Type B pancreatic cell (in vitro differentiated cells): Measurements from ENCODE around the gene MYO3B. TPM values are rescaled to one million over a fixed set of nuclear protein-coding genes. Genes with fewer than 3 reads are reported as not detected.

Experiments used
- DNase-seq: peaks from one replicate; pipeline ENCODE4 v3.0.0; 2021; ENCODE audit warnings: mixed read lengths; ENCODE audit not compliant: unreplicated experiment; ENCODE audit errors: extremely low spot score
- H3K27ac Mint-ChIP-seq: 2 replicates; pipeline ENCODE4 v1.8.0; 2021; ENCODE audit warnings: mild to moderate bottlenecking, mixed read lengths
- H3K27me3 Mint-ChIP-seq: 2 replicates; pipeline ENCODE4 v1.8.0; 2021; ENCODE audit warnings: mixed read lengths
- H3K36me3 Mint-ChIP-seq: 2 replicates; pipeline ENCODE4 v1.8.0; 2021; ENCODE audit warnings: mixed read lengths
- H3K4me1 Mint-ChIP-seq: one replicate; pipeline ENCODE4 v1.8.0; 2021; ENCODE audit warnings: mixed read lengths; ENCODE audit not compliant: unreplicated experiment
- H3K4me3 Mint-ChIP-seq: 2 replicates; pipeline ENCODE4 v1.8.0; 2021; ENCODE audit warnings: mild to moderate bottlenecking, mixed read lengths
- H3K9me3 Mint-ChIP-seq: 2 replicates; pipeline ENCODE4 v1.8.0; 2021; ENCODE audit warnings: mixed read lengths
- CTCF ChIP-seq: fragments of 200-600 bp; sonication (generic); conservative IDR thresholded peaks from 2 replicates; pipeline ENCODE4 v1.5.0; 2021; ENCODE audit warnings: antibody characterized with exemption, mild to moderate bottlenecking
- total RNA-seq: library from RNA; stranded (reverse); gene quantifications from 2 replicates; pipeline ENCODE4 v1.2.1, GENCODE V29; 2021; ENCODE audit warnings: low replicate concordance

MYO3B gene
- total RNA-seq, 1 donor from 2014 or later: 0.46 TPM

GRCh38 chr2:170481201-170481600, 303.3 kb downstream of the MYO3B start:
- Mint-ChIP-seq H3K9me3 (no peaks in the 10 kb centered on the region), H3K27ac (no peak overlapping the region), H3K4me3 (no peak overlapping the region), H3K27me3 (no peaks in the 10 kb centered on the region), H3K4me1 (no peaks in the 10 kb centered on the region), H3K36me3 (no peaks in the 10 kb centered on the region)
- DNase-seq: no peak
- TF ChIP-seq CTCF: no peak

GRCh38 chr2:170484552-170484951, 306.6 kb downstream of the MYO3B start:
- Mint-ChIP-seq H3K9me3 (no peaks in the 10 kb centered on the region), H3K4me1 (no peaks in the 10 kb centered on the region), H3K27ac (no peak overlapping the region), H3K27me3 (no peaks in the 10 kb centered on the region), H3K36me3 (no peaks in the 10 kb centered on the region), H3K4me3 (no peak overlapping the region)
- TF ChIP-seq CTCF: no peak
- DNase-seq: no peak

GRCh38 chr2:170485254-170486026, 307.5 kb downstream of the MYO3B start:
- Mint-ChIP-seq H3K4me3 (no peak overlapping the region), H3K9me3 (no peaks in the 10 kb centered on the region), H3K4me1 (no peaks in the 10 kb centered on the region)

GRCh38 chr2:170486730-170487129, 308.8 kb downstream of the MYO3B start:
- H3K36me3 Mint-ChIP-seq: no peaks in the 10 kb centered on the region
- no peaks in the 10 kb centered on the region for H3K9me3 Mint-ChIP-seq
- no peaks in the 10 kb centered on the region for H3K4me1 Mint-ChIP-seq
- H3K27me3 Mint-ChIP-seq: no peaks in the 10 kb centered on the region
- no peak overlapping the region for H3K27ac Mint-ChIP-seq
- TF ChIP-seq CTCF: no peak
- no peak overlapping the region for H3K4me3 Mint-ChIP-seq
- DNase-seq: no peak

More at GRCh38 chr2:170485254-170486026, 307.5 kb downstream of the MYO3B start:
- TF ChIP-seq CTCF: no peak
- no peak for DNase-seq
- Mint-ChIP-seq H3K27me3 (no peaks in the 10 kb centered on the region), H3K27ac (no peak overlapping the region), H3K36me3 (no peaks in the 10 kb centered on the region)

GRCh38 chr2:170488807-170489206, 310.9 kb downstream of the MYO3B start:
- H3K9me3 Mint-ChIP-seq: no peaks in the 10 kb centered on the region
- no peak overlapping the region for H3K4me3 Mint-ChIP-seq
- TF ChIP-seq CTCF: no peak
- H3K27me3 Mint-ChIP-seq: no peaks in the 10 kb centered on the region
- DNase-seq: no peak
- H3K36me3 Mint-ChIP-seq: no peaks in the 10 kb centered on the region
- no peaks in the 10 kb centered on the region for H3K4me1 Mint-ChIP-seq
- H3K27ac Mint-ChIP-seq: no peak overlapping the region
